Measurements from ENCODE around the gene PGAM4.

- TF ChIP-seq REST (IDR thresholded peaks at IDR 0.05; ENCODE audit: low read depth) (no peak), RAD21 (IDR thresholded peaks at IDR 0.05; ENCODE audit: low read depth) (no peak), CEBPB (IDR thresholded peaks at IDR 0.05) (no peak), FOXM1 (IDR thresholded peaks at IDR 0.05; ENCODE audit: borderline replicate concordance, low read depth) (no peak), EP300 (IDR thresholded peaks at IDR 0.05; ENCODE audit: borderline replicate concordance) (no peak), EGR1 (IDR thresholded peaks at IDR 0.05) (no peak), USF1 (IDR thresholded peaks at IDR 0.05) (no peak), CREB1 (IDR thresholded peaks at IDR 0.05; ENCODE audit: low read depth) (no peak), MAX (IDR thresholded peaks at IDR 0.05) (no peak), TAF1 (IDR thresholded peaks at IDR 0.05; ENCODE audit: low read depth) (no peak), ZBTB7A (IDR thresholded peaks at IDR 0.05; ENCODE audit: low read depth) (no peak), TEAD4 (IDR thresholded peaks at IDR 0.05) (no peak)
These were observed 1.8 kb downstream of the PGAM4 start for GRCh38 chrX:77967631-77968030.

Data from Ishikawa (cell line).